ENCODE data around the gene LRRC4C. TPM values are rescaled to one million over a fixed set of nuclear protein-coding genes. Genes with fewer than 3 reads are reported as not detected.

LRRC4C gene
- total RNA-seq, 1 donor from 2014 or later = 1.3 TPM

DNA sequence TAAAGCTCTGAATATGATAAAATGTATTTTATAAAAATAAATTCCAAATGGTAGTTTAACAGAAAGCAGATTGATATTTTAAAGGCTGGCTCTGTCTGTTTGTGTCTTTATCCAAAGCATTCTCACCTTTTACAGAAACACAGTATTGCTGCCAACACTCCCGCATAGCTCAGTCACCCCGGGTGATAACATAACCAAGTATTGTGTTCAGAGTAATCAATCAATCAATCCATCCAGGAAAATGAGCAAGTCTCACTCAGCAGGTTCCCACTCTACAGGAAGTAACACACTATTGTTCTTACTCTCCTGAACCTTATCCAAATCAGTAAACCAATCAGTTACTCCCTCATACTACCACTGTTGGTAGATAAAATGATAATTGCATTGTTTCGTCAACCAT, 203.4 kb downstream of the LRRC4C start:
- no peak for DNase-seq (ENCODE audit: low spot score, unreplicated experiment)
- no peak for TF ChIP-seq CTCF (IDR thresholded peaks at IDR 0.05; ENCODE audit: unreplicated experiment)
- no peaks in the 10 kb centered on the region for H3K36me3 Mint-ChIP-seq (ENCODE audit: insufficient read depth)
- no peaks in the 10 kb centered on the region for H3K27me3 Mint-ChIP-seq
- H3K9me3 Mint-ChIP-seq (ENCODE audit: low read depth) = no peaks in the 10 kb centered on the region
- H3K4me1 Mint-ChIP-seq (ENCODE audit: low read depth) = peaks cover 11% of the 10 kb centered on the region
- no peak overlapping the region for H3K27ac Mint-ChIP-seq
- no peak overlapping the region for H3K4me3 Mint-ChIP-seq (ENCODE audit: low read depth)

DNA sequence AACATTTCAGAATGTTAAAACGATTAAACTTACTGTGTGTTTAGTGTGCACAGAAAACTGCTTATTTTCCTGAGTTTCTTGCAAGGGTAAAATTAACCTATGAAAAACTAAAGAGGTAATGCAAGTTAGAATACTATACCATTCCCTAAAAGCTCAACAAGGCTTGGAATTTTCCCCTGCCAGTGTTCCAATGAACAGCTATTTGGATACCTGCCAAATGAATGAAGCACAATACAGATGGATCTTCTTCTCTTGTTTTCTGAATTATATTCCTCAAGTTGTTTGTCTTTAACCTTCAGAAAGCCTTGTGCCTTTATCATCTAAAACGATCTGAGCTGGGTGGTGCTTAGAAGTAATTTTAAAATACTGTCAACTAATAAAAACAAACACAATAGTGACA, 204.5 kb downstream of the LRRC4C start:
- Mint-ChIP-seq H3K27me3 (no peaks in the 10 kb centered on the region), H3K36me3 (ENCODE audit: insufficient read depth) (no peaks in the 10 kb centered on the region), H3K4me3 (ENCODE audit: low read depth) (no peak overlapping the region), H3K27ac (no peak overlapping the region), H3K4me1 (ENCODE audit: low read depth) (peaks cover 11% of the 10 kb centered on the region), H3K9me3 (ENCODE audit: low read depth) (no peaks in the 10 kb centered on the region)
- TF ChIP-seq CTCF (IDR thresholded peaks at IDR 0.05; ENCODE audit: unreplicated experiment) = no peak
- no peak for DNase-seq (ENCODE audit: low spot score, unreplicated experiment)

GRCh38 chr11:41250408-41250935, 209.0 kb downstream of the LRRC4C start:
- no peaks in the 10 kb centered on the region for H3K36me3 Mint-ChIP-seq (ENCODE audit: insufficient read depth)
- H3K4me1 Mint-ChIP-seq (ENCODE audit: low read depth) = peaks cover 4% of the 10 kb centered on the region
- DNase-seq (ENCODE audit: low spot score, unreplicated experiment) = no peak
- H3K9me3 Mint-ChIP-seq (ENCODE audit: low read depth) = no peaks in the 10 kb centered on the region
- no peak overlapping the region for H3K27ac Mint-ChIP-seq
- no peaks in the 10 kb centered on the region for H3K27me3 Mint-ChIP-seq
- H3K4me3 Mint-ChIP-seq (ENCODE audit: low read depth) = no peak overlapping the region
- no peak for TF ChIP-seq CTCF (IDR thresholded peaks at IDR 0.05; ENCODE audit: unreplicated experiment)

DNA sequence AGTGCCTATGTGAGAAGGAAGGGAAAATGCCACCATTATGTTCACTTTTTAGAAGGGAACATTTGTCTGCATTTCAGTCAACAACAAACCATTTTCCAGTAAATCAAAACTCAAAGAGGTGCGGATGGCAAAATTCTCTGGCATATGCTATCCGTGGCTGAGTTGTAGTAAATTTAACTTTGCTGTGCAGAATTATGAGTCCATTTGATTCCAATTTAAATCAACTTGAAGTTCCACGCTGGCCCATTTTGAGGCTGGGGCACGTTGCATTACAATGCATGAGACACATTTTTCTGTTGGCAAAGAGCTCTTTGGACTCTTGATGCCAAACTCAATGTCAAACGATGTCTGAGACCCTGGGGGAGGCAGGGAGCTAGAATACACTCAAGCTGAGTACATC, 211.8 kb downstream of the LRRC4C start:
- Mint-ChIP-seq H3K9me3 (ENCODE audit: low read depth) (no peaks in the 10 kb centered on the region), H3K4me3 (ENCODE audit: low read depth) (no peak overlapping the region), H3K4me1 (ENCODE audit: low read depth) (no peaks in the 10 kb centered on the region), H3K27me3 (no peaks in the 10 kb centered on the region), H3K36me3 (ENCODE audit: insufficient read depth) (no peaks in the 10 kb centered on the region), H3K27ac (no peak overlapping the region)
- TF ChIP-seq CTCF (IDR thresholded peaks at IDR 0.05; ENCODE audit: unreplicated experiment) = no peak
- no peak for DNase-seq (ENCODE audit: low spot score, unreplicated experiment)

GRCh38 chr11:41246399-41246745, 213.1 kb downstream of the LRRC4C start:
- Mint-ChIP-seq H3K27me3 (no peaks in the 10 kb centered on the region), H3K4me1 (ENCODE audit: low read depth) (no peaks in the 10 kb centered on the region), H3K9me3 (ENCODE audit: low read depth) (no peaks in the 10 kb centered on the region), H3K36me3 (ENCODE audit: insufficient read depth) (no peaks in the 10 kb centered on the region), H3K4me3 (ENCODE audit: low read depth) (no peak overlapping the region), H3K27ac (no peak overlapping the region)
- DNase-seq (ENCODE audit: low spot score, unreplicated experiment) = no peak
- TF ChIP-seq CTCF (IDR thresholded peaks at IDR 0.05; ENCODE audit: unreplicated experiment) = no peak

All from progenitor cell of endocrine pancreas (in vitro differentiated cells).